SIG-M5 (cell line): ENCODE measurements around the gene PSME3.

Experiments used
- DNase-seq: peaks from one replicate; lab custom pipeline; 2025; lab: John Stamatoyannopoulos, UW

The PSME3 gene

GRCh38 chr17:42832934-42833766, at the start of gene PSME3:
TSS of gene PSME3 (plus strand) at chr17:42833397. CDS start at chr17:42833632, 235 bp downstream.
- DNase-seq = no peak

- DNase-seq = no peak
Observed at GRCh38 chr17:42783791-42784138, 49.4 kb upstream of the PSME3 start.

GRCh38 chr17:42784409-42784808, 48.8 kb upstream of the PSME3 start:
- DNase-seq = no peak

- no peak for DNase-seq
Observed at GRCh38 chr17:42784811-42785592, 48.2 kb upstream of the PSME3 start.

- no peak for DNase-seq
Observed at GRCh38 chr17:42787266-42787665, 45.9 kb upstream of the PSME3 start.

GRCh38 chr17:42791948-42792347, 41.2 kb upstream of the PSME3 start:
- DNase-seq = no peak

- DNase-seq = no peak
Observed at GRCh38 chr17:42792545-42792944, 40.7 kb upstream of the PSME3 start.

- DNase-seq = no peak
Observed at GRCh38 chr17:42795061-42795460, 38.1 kb upstream of the PSME3 start.

- no peak for DNase-seq
Observed at GRCh38 chr17:42795465-42795864, 37.7 kb upstream of the PSME3 start.

- DNase-seq = no peak
Observed at GRCh38 chr17:42796066-42796758, 37.0 kb upstream of the PSME3 start.

GRCh38 chr17:42797067-42798007, 35.9 kb upstream of the PSME3 start:
- DNase-seq = no peak

- no peak for DNase-seq
Observed at GRCh38 chr17:42798011-42798382, 35.2 kb upstream of the PSME3 start.

GRCh38 chr17:42798383-42799380, 34.5 kb upstream of the PSME3 start, which contains the start of the genes CNTD1 and COA3:
TSS of gene CNTD1 (plus strand) at chr17:42798861. CDS start at chr17:42799068, 207 bp downstream.
TSS of gene COA3 (minus strand) at chr17:42798704. CDS start at chr17:42798681, 23 bp downstream.
- no peak for DNase-seq

- no peak for DNase-seq
Observed at GRCh38 chr17:42803074-42803883, 29.9 kb upstream of the PSME3 start.

- DNase-seq = no peak
Observed at GRCh38 chr17:42804918-42805367, 28.3 kb upstream of the PSME3 start.

GRCh38 chr17:42806249-42806648, 26.9 kb upstream of the PSME3 start:
- DNase-seq = no peak

GRCh38 chr17:42809250-42809649, 23.9 kb upstream of the PSME3 start:
- DNase-seq = no peak

- no peak for DNase-seq
Observed at GRCh38 chr17:42814633-42815399, 18.4 kb upstream of the PSME3 start.
